SK-N-SH treated with all-trans-retinoic acid at 6 μM for 48 hours (cell line): ENCODE measurements around the gene PTPRD.

Source experiments
- ARNTL ChIP-seq: fragments of 450-650 bp; formaldehyde crosslinking; IDR thresholded peaks from 2 replicates; pipeline ENCODE4 v1.5.0; 2020; ENCODE audit warnings: low read depth, mild to moderate bottlenecking, moderate library complexity, borderline replicate concordance
- ISL1 ChIP-seq: fragments of 250-450 bp; sonication (Bioruptor Pico); IDR thresholded peaks from 2 replicates; pipeline ENCODE4 v2.1.2; 2022; ENCODE audit warnings: mild to moderate bottlenecking, moderate library complexity
- PATZ1 ChIP-seq: fragments of 250-450 bp; sonication (Bioruptor Pico); IDR thresholded peaks from 2 replicates; pipeline ENCODE4 v1.8.0; 2020; ENCODE audit warnings: mild to moderate bottlenecking, moderate library complexity, borderline replicate concordance
- TOX ChIP-seq: fragments of 250-450 bp; sonication (Bioruptor Pico); IDR thresholded peaks from 2 replicates; pipeline ENCODE4 v1.8.0; 2021; ENCODE audit warnings: mild to moderate bottlenecking, moderate library complexity, borderline replicate concordance
- ZFP30 ChIP-seq: fragments of 450-650 bp; formaldehyde crosslinking; IDR thresholded peaks from 2 replicates; pipeline ENCODE4 v1.5.0; 2022; ENCODE audit warnings: mild to moderate bottlenecking, moderate library complexity

DNA sequence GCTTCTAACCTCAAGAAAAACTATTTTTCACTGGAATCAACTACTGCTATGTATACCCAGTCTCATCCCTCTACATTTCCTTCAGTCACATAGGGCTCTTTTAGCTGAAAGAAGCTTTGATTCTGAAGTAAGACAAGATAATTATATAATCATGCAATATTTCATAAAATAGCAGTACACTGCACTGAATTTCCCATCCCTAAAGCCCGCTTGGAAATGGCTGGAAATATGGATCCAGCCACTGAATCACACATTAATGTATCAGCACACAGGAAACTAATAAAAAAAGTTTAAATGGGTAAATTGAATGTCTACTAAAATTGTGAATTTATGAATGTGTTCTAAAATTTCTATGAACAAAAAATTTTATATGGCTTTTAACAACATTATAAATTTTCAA, 808.7 kb downstream of the PTPRD start:
- TF ChIP-seq ISL1 (CRISPR knock-in tag) (no peak), ARNTL (CRISPR knock-in tag) (no peak), TOX (CRISPR knock-in tag) (no peak), PATZ1 (CRISPR knock-in tag) (no peak), ZFP30 (CRISPR knock-in tag) (no peak)
